Esophagus (tissue), 2 donors: Measurements from ENCODE around the gene TSPAN18. TPM values are rescaled to one million over a fixed set of nuclear protein-coding genes. Genes with fewer than 3 reads are reported as not detected.

Source experiments
- H3K27ac ChIP-seq, 2 donors: one replicate each; pipeline ENCODE4 v1.5.1; 2013; ENCODE audit warnings: low read depth in 2 of 2, mild to moderate bottlenecking in 2 of 2, inconsistent platforms in 1 of 2, low read length in 1 of 2, moderate library complexity in 1 of 2
- H3K27me3 ChIP-seq, 2 donors: one replicate each; pipeline ENCODE4 v1.6.1; 2013; ENCODE audit warnings: low read length in 2 of 2, control low read depth in 1 of 2, mild to moderate bottlenecking in 1 of 2; ENCODE audit not compliant: insufficient read depth in 2 of 2, control insufficient read depth in 1 of 2
- H3K36me3 ChIP-seq, 2 donors: one replicate each; pipeline ENCODE4 v1.6.1; 2013; ENCODE audit warnings: low read length in 1 of 2; ENCODE audit not compliant: control insufficient read depth in 2 of 2, insufficient read depth in 2 of 2
- H3K4me1 ChIP-seq, 2 donors: one replicate each; pipeline ENCODE4 v1.6.1; 2013; ENCODE audit warnings: low read length in 1 of 2; ENCODE audit not compliant: control insufficient read depth in 2 of 2, insufficient read depth in 2 of 2
- H3K4me3 ChIP-seq, 2 donors: one replicate each; pipeline ENCODE4 v1.5.1; 2013; ENCODE audit warnings: low read length in 2 of 2, mild to moderate bottlenecking in 2 of 2, low read depth in 1 of 2, moderate library complexity in 1 of 2
- H3K9me3 ChIP-seq, 2 donors: one replicate each; pipeline ENCODE4 v1.6.1; 2013; ENCODE audit warnings: mild to moderate bottlenecking in 2 of 2, low read depth in 1 of 2, low read length in 1 of 2, moderate library complexity in 1 of 2; ENCODE audit not compliant: control insufficient read depth in 2 of 2, insufficient read depth in 1 of 2
- WGBS, 2 donors: extraction: QIAGEN DNeasy Blood & Tissue Kit; methylation state at CpG; one replicate each; pipeline ENCODE4 v1.1.7; 2013; 5-methylcytosine and 5-hydroxymethylcytosine counted together
- polyA plus RNA-seq, 2 donors: library from polyadenylated mRNA; stranded (reverse); fragments of 200-250 nt; gene quantifications; one replicate each; pipeline ENCODE4 v1.2.3, GENCODE V29; 2013
- donor health status: healthy with polysubstance abuse.
- donor health status: Bipolar disorder and iron deficiency.

The TSPAN18 gene
- polyA plus RNA-seq, 2 donors = 2.2 to 3.1 TPM

- Histone ChIP-seq H3K27me3 (no peaks in the 10 kb centered on the region), H3K4me3 (no peak overlapping the region), H3K36me3 (no peaks in the 10 kb centered on the region), H3K9me3 (no peaks in the 10 kb centered on the region), H3K4me1 (peaks cover 2% of the 10 kb centered on the region in 2 donors), H3K27ac (no peak overlapping the region)
- 72 to 73% methylated on average over 3 of the region's 3 CpGs for WGBS, 2 donors
These were observed 45.1 kb downstream of the TSPAN18 start for GRCh38 chr11:44771841-44772240.

- H3K4me1 ChIP-seq = peaks cover 2% of the 10 kb centered on the region in 2 donors
- H3K27me3 ChIP-seq = no peaks in the 10 kb centered on the region
- H3K9me3 ChIP-seq = no peaks in the 10 kb centered on the region
- peak overlapping the region; percentile 52 to 57 for H3K27ac ChIP-seq
- no peak overlapping the region for H3K4me3 ChIP-seq
- WGBS, 2 donors = 53 to 69% methylated on average over 9 of the region's 9 CpGs
- H3K36me3 ChIP-seq = no peaks in the 10 kb centered on the region
These were observed 46.7 kb downstream of the TSPAN18 start for GRCh38 chr11:44773351-44773965.

GRCh38 chr11:44774108-44774507 is 47.3 kb downstream of the TSPAN18 start:
- Histone ChIP-seq H3K4me3 (no peak overlapping the region), H3K27ac (peak overlapping the region; percentile 43 to 57), H3K4me1 (peaks cover 2% of the 10 kb centered on the region in 2 donors), H3K36me3 (no peaks in the 10 kb centered on the region), H3K9me3 (no peaks in the 10 kb centered on the region), H3K27me3 (no peaks in the 10 kb centered on the region)
- whole genome bisulfite sequencing, 2 donors = 19 to 20% methylated on average over 2 of the region's 2 CpGs

- no peak overlapping the region for H3K27ac ChIP-seq
- no peaks in the 10 kb centered on the region for H3K27me3 ChIP-seq
- H3K4me3 ChIP-seq = no peak overlapping the region
- no peaks in the 10 kb centered on the region for H3K36me3 ChIP-seq
- H3K9me3 ChIP-seq = no peaks in the 10 kb centered on the region
- 47 to 52% methylated on average over 4 of the region's 4 CpGs for WGBS, 2 donors
- H3K4me1 ChIP-seq = peaks cover 2% of the 10 kb centered on the region in 2 donors
These were observed 48.0 kb downstream of the TSPAN18 start for GRCh38 chr11:44774731-44775130.

GRCh38 chr11:44775366-44775984 is 48.7 kb downstream of the TSPAN18 start:
- peak overlapping the region in 1 of 2 donors; percentile 42 for H3K27ac ChIP-seq
- peaks cover 2% of the 10 kb centered on the region in 2 donors for H3K4me1 ChIP-seq
- no peak overlapping the region for H3K4me3 ChIP-seq
- H3K9me3 ChIP-seq = no peaks in the 10 kb centered on the region
- H3K27me3 ChIP-seq = no peaks in the 10 kb centered on the region
- WGBS, 2 donors = 32 to 37% methylated on average over 12 of the region's 12 CpGs
- H3K36me3 ChIP-seq = no peaks in the 10 kb centered on the region

GRCh38 chr11:44775985-44776446 is 49.3 kb downstream of the TSPAN18 start:
- WGBS, 2 donors = 63 to 66% methylated on average over 7 of the region's 7 CpGs
- no peaks in the 10 kb centered on the region for H3K36me3 ChIP-seq
- no peaks in the 10 kb centered on the region for H3K9me3 ChIP-seq
- no peak overlapping the region for H3K4me3 ChIP-seq
- peaks cover 2% of the 10 kb centered on the region in 2 donors for H3K4me1 ChIP-seq
- no peak overlapping the region for H3K27ac ChIP-seq
- H3K27me3 ChIP-seq = no peaks in the 10 kb centered on the region

GRCh38 chr11:44776551-44777208 is 49.9 kb downstream of the TSPAN18 start:
- 87 to 90% methylated on average over 6 of the region's 6 CpGs for WGBS, 2 donors
- no peaks in the 10 kb centered on the region for H3K27me3 ChIP-seq

GRCh38 chr11:44777209-44778194 is 50.7 kb downstream of the TSPAN18 start:
- 76 to 77% methylated on average over 6 of the region's 6 CpGs for WGBS, 2 donors
- Histone ChIP-seq H3K4me1 (peaks cover 2% of the 10 kb centered on the region in 2 donors), H3K27ac (peak overlapping the region in 1 of 2 donors; percentile 26), H3K27me3 (no peaks in the 10 kb centered on the region), H3K36me3 (no peaks in the 10 kb centered on the region), H3K9me3 (no peaks in the 10 kb centered on the region), H3K4me3 (no peak overlapping the region)

More at GRCh38 chr11:44776551-44777208, 49.9 kb downstream of the TSPAN18 start:
- H3K27ac ChIP-seq = peak overlapping the region in 1 of 2 donors; percentile 40
- H3K4me1 ChIP-seq = peaks cover 2% of the 10 kb centered on the region in 2 donors
- no peaks in the 10 kb centered on the region for H3K9me3 ChIP-seq
- H3K36me3 ChIP-seq = no peaks in the 10 kb centered on the region
- no peak overlapping the region for H3K4me3 ChIP-seq
